Choroid plexus epithelial cell (primary cell): Measurements from ENCODE around the gene LAD1.

Source experiments
- DNase-seq: peaks from one replicate; pipeline ENCODE4 v3.0.0-alpha.2; 2010; ENCODE audit warnings: low read depth
- H3K4me3 ChIP-seq: 2 replicates; pipeline ENCODE4 v1.5.1; 2011; ENCODE audit warnings: low read depth, mild to moderate bottlenecking, control low read depth, low read length, moderate library complexity
- CTCF ChIP-seq: conservative IDR thresholded peaks from 2 replicates; pipeline ENCODE4 v1.5.1; 2011; ENCODE audit warnings: low read depth, mild to moderate bottlenecking, control low read depth, inconsistent platforms, low read length, moderate library complexity

The LAD1 gene

GRCh38 chr1:201419746-201420607 lies 20.9 kb upstream of the LAD1 start:
- no peak for TF ChIP-seq CTCF
- no peak overlapping the region for H3K4me3 ChIP-seq
- no peak for DNase-seq

- DNase-seq: no peak
- TF ChIP-seq CTCF: no peak
- no peak overlapping the region for H3K4me3 ChIP-seq
Observed at GRCh38 chr1:201419256-201419655, 20.1 kb upstream of the LAD1 start.

GRCh38 chr1:201418461-201418860 lies 19.3 kb upstream of the LAD1 start:
- no peak for TF ChIP-seq CTCF
- DNase-seq: no peak
- no peak overlapping the region for H3K4me3 ChIP-seq

- DNase-seq: no peak
- no peak overlapping the region for H3K4me3 ChIP-seq
- TF ChIP-seq CTCF: no peak
Observed at GRCh38 chr1:201414051-201414738, 15.1 kb upstream of the LAD1 start.

GRCh38 chr1:201411292-201411691 lies 12.2 kb upstream of the LAD1 start:
- DNase-seq: no peak
- TF ChIP-seq CTCF: no peak
- no peak overlapping the region for H3K4me3 ChIP-seq

- no peak overlapping the region for H3K4me3 ChIP-seq
- TF ChIP-seq CTCF: no peak
- no peak for DNase-seq
Observed at GRCh38 chr1:201409440-201409839, 10.3 kb upstream of the LAD1 start.
